HG02588 (cell line): ENCODE data around the gene TRIM63.

Experiments
- ATAC-seq: cut with Tn5 transposase; IDR thresholded peaks from one replicate; pipeline ENCODE4 v1.9.1; 2021; ENCODE audit warnings: mild to moderate bottlenecking, moderate library complexity; ENCODE audit not compliant: unreplicated experiment

Gene TRIM63

DNA sequence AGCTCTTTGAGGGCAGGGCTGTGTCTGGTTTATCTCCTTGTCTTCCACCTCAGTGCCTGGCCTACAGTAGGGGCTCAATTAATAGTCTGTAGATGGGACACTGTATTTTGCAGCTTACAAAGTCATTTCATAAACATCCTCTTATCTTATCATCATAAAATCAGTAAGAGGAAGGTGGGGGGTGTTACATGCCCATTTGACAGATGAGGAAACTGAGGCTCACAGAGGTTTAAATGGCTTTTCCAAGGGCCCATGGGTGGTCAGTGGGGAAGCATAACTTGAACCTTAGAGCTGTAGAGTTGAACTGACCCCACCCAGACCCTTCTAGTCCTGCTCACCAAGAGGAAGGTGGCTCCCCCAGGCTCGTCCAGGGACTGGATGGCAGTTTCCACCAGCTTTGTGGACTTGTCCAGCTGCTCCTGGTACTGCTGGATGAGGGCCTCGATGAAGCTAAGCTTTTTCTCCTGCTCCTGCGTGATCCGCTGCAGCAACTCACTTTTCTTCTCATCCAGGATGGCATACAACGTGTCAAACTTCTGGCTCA lies 9.3 kb downstream of the TRIM63 start:
- ATAC-seq: no peak

DNA sequence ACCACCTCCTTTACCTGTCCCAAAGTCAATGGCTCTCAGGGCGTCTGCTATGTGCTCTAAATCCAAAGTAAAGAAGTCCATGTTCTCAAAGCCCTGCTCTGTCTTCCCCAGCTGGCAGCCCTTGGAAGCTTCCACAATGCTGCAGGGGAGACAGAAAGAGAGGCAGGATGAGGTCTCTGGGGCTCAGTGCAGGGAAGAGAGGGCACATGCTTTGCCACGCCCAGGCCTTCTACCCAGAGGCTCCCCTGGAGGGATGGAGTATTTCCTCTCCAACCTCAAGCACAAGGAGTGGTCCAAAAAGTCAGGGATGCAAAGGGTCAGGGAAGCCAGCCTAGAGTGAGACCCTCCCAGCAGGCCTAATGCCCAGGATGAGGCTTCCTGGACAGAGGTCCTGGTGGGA lies 10.2 kb downstream of the TRIM63 start:
- no peak for ATAC-seq

DNA sequence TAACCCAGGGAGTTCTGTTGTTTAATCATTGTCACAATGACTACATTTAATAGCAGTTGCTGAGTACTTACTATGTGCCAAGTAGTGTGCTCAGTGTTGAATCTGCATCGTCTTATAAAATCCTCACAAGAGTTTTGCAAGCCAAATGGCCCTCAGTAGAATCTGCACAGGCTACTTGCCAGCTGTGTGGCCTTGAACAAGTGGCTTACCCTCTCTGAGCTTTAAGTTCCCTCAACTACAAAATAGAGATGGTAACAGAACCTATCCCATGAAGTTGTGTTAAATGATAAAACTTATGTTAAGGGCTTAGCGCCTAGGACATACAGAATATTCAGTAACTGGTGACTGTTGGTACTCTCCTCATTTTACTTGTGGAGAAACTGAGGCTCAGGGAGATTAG lies 12.4 kb downstream of the TRIM63 start:
- ATAC-seq: no peak

DNA sequence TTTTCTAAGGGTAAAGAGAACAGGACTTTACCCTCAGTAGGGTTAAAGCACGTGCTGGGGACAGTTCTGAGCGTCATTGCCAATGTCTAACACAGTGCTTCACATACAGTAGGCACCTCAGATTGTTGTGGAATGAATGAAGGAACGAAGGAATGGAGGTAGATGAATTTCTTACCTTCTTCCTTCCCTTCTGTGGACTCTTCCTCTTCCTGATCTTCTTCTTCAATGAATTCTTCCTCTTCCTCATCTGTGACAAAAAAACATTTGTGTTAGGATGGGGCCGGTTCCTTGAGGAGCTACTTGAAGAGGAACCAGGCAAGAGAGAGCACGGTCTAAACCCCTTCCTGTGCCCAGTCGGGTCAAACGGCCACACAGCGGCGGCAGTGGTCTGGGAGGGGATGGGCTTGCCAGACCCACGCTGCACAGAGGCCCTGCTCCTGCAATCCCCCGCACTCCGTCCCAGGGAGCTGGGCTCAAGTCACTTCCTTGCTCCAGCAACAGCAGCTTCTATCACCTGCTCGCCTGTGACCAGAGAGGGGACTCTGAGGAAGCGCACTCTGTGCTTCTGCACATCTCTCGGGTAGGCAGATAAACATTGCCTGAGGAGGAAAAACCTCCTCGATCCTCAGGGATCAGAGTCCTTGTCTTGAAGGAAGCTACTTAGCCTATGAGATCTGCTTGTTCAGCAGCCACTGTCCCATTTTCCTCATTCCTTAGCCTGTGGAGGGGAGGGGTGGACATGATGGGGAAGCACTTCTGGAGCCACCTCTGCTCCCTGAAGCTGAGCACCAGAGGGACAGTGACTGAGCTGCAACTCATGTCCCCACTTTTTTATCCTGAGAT lies 13.5 kb downstream of the TRIM63 start:
- no peak for ATAC-seq

DNA sequence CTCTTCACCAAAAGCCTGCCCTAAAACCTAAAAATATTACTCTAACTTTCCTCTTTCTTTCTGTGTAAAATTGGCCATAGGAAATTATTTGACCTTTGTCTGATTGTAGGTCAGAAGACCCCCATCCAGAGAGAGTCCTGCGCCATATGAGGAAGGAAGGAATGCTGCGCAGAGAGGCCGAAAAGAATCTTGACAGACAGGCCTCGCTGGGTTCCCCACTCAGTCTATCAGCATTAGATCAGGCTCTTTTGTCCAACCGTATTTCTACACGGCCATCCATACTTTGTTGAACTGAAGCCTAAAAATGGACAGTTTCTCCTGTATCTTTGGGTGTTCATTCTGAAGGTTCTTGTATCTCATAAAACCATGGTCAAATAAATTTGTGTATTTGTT lies 17.2 kb downstream of the TRIM63 start:
- ATAC-seq: no peak

DNA sequence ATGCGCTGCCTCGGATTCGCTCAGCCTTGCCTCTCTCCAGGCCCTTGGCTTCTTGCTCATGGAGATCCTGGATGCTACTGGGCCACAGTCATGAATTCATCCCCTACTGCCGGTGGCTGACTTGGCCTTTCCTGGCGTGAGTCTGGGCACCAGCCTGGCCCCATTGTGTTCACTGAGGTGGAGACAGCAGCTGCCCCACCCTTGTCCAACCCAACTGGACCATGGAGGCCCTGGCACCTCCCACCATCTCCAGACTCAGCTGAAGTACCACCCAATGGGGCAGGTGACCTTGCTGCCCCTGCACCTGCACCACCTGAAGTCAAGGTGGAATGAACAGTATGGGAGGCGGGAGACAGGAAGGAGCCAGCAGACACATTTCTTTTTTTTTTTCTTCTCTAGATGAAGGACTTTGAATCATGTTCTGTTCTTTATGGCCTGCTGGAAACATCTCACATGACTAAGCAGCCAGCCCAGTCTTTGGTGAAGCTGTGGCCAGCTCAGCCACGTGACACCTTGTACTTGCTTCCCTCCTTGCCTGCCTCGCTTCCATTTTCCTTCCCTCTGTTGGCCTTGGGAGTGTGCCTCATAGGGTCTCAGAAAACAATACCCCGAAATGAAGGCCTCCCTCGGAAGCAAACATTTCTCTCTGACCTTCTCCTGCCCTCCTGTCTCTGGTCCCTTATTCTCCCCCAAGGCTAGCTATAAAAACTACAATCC lies 17.7 kb downstream of the TRIM63 start:
- ATAC-seq: no peak

DNA sequence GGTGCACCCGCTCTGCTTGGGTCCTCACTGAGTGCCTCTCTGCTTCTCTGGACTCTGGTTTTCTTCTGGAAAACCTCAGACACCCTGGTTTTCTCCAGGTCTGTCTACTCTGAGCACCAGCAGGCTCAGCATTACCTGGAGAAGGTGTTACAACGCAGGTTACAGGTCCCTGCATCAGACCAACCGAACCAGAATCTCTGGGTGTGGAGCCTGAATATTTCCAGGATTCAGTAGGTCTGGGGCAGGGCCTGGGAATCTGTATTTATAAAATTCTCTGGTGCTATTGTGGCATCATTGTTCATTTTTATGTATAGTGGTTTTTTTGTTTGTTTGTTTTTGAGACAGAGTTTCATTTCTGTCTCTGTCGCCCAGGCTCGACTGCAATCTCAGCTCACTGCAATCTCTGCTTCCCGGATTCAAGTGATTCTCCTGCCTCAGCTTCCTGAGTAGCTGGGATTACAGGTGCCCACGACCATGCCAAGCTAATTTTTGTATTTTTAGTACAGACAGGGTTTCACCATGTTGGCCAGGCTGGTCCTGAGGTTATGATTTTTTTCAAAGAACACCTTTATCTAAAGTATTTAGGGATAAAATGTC lies 20.1 kb downstream of the TRIM63 start:
- no peak for ATAC-seq

DNA sequence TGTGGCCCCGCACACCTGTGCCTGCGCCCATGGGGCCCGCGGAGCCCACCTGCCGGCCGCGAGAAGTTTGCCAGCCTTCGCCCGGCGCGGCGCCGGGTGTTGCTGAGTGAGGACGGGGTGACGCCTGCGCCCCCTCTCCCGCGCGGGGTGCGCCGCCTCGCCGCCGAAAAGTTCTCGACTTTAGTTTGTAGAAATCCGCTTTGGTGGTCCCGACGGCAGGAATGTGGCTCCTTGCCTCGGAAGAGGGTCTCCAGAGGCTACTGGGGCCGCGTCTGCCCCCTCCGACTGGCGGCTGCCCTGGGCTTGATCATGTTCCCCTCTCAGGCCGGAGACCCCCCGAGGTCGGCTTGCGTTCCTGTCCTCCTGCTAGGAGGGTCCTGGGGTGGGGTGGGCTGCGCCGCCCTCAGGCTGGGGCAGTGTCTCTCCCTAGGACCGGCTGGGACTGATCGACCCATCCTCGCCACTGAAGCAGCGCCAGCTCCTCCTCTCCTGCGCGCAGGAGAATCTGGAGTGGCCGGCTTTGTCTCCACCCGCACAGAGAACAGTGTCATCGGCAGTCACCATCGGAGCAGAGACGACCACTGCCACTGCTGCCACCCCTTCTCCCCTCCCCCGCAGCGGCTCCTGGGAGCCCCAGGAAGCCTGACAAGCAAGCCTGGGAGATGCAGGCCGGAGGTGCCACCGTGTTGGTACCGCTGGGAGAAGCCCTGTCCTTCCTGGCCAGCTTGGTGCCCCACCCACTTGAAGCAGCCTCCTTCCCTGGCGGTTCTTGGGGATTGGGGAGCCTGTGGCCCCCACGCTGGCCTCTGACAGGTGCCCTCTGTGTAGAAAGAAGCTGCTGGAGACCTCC lies 21.0 kb downstream of the TRIM63 start:
- no peak for ATAC-seq

DNA sequence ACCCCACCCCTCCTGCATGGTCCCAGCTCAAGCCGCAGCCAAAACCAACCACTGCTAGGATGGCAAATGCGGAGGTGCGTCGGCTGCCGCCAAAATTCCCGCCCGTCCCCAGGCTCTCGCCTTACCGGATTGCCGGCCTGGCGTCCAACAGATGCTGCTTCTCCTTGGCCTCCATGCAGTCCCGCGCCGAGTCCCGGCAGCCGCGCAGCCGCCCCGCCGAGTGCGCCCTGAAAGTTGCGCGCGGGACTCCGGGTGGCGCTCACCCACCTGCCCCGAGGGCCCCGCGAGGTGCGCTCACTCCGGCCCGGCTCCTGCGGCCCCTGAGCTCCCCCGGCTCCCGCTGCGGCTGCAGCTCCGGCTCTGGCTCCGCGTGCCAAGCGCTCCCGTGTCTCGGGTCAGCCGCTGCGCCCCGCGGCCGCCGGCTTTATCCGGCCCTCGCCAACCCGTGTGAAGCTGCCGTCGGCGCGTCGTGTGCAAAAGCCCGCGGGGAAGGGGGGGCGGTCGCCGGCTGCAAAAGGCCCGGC lies 21.6 kb downstream of the TRIM63 start, which contains the start of gene SLC30A2:
Gene SLC30A2 (minus strand): TSS at position 397 of the 524 bp plus-strand sequence. CDS start 222 bp downstream, at position 175.
- ATAC-seq: no peak

DNA sequence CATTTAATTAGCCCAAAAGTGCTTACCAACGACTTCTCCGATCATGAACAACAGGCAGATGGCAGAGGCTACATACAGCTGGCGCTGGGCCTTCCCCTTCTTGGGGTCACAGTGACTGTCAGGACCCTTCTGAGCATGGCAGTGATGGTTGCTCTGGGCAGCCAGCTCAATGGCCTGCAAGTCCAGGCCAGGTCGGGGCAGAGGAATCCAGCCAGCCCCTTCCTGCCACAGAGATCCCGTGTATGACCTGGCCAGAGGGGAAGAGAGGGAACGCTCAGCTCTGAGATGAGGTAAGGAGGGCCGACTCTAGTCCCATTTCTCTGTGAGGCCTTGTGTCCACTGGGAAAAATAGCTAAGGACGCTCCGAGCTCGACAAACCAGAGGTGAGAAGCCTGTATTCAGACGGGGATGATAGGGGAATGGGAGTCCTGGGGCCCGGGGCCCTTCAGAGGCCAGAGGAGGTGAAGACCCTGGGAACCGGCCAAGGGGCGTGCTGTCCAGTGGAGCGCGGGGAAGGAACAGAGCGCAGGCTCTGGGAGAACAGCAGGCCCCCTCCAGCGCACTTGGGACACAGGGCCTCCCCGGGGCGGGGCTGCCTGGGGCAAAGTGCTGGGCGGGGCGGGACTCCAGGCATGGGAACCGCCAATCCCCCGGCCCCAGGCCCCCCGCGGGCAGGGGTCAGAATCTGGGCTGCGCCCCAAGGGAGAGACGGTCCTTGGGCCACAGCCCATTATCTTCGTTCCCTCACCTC lies 22.3 kb downstream of the TRIM63 start:
- ATAC-seq: no peak

DNA sequence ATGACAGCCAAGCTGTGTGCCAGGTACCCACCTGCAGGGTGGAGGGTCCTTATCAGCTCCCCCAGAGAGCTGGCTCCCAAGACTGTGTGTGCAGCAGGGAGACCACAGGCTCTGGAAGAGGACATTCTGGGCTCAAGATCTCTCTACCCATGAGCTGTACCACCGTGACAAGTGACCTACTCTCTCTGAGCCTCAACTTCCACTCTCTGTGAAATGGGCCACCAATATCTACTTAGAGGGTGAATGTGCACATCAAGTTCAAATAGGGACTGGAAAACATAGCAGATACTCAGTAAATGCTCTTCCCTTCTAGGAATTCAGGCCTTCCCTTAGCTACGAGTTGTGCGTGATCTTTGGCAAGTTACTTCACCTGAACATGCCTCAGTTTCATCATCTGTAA lies 23.0 kb downstream of the TRIM63 start:
- ATAC-seq: no peak

DNA sequence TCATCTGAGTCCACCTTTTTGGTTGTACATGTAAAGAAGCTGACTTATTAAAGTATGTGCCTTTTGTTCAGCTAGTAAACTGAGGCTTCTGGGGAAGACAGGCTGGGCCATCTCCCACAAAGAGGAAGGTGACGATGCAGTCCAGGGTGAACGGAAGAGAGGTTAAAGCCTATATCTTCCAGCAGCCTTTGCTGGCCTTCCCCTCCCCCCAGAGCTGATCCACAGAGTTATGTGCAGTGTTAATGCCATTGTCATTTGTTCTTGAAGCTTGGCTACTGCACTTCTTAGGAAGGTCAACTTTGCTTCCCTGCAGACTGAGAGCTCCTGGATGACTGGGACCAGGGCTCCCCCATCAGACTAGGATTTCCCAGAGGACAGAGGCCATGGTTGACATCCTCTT lies 23.7 kb downstream of the TRIM63 start:
- no peak for ATAC-seq

DNA sequence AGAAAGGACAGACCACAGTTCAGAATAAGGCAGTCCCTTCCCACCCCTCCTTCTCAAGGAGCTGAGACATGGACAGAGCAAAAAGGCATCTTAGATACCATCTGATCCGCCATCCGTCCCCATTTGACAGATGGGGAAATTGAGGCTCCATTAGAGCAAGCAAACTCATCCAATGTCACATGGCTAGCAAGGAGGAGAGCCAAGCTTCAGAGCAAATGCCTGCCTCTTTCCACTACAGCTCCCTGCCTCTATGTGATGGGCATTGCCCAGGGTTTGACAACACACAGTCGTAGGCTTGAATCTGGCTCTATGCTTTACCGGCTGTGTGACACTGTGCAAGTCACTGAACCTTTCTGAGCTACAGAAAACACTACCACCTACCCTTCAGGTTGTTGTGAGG lies 25.5 kb downstream of the TRIM63 start:
- ATAC-seq: no peak

DNA sequence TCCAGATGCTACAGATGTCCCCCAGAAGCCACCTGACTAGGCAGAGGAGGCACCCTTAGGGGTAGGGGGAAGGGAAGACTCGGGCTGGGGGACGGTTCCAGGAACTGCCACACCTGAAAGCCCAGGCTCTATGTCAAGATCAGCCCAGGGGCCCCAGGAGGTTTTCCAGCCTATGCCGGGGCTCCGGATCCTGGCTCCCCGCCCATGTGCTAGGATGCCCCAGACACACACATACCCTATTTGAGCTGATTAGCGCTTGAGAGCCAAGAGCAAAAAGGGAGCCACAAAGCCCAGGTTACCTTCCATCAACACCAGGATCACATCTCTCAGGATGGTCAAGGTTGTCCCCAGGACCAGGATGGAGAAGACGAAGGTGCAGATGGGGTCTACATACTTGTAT lies 26.0 kb downstream of the TRIM63 start:
- no peak for ATAC-seq

DNA sequence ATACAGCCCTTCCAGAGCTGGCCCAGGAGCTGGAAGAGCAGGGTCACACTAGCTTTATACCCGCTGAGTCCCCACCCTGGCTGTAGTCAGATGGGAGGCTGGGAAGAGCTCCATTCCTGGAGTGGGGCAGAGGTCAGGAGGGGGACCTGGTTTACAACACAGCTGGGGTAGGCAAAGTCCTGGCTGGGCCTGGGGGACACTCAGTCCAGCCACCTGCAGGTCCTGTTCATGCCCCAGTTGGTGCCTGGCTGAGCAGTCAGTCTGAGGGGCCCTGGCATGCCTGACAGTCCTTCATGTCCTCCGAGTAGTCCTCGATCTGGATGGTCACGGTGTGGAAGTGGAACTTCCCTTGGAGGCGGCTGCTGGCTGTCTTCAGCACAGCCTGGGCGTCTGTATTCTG lies 28.5 kb downstream of the TRIM63 start:
- ATAC-seq: no peak

DNA sequence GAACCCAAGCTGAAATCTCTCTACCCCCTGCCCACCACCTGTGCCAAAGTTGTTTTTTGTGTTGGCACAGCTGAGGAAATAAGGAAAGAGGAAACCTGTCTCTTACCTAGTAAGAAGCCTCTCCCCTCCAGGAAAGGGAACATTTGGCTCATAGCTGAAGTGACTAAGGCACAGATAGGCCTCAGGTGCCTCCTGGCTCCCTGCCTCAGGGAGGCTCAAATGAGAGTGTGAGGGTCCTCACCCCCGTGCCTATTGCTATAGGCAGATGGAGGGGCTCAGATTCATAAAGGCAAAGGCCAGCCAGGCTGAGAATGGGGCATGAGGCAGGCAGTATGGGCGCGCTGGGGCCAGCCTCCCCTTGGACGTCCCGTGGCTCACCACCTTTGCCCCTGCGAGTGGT lies 29.0 kb downstream of the TRIM63 start:
- no peak for ATAC-seq

DNA sequence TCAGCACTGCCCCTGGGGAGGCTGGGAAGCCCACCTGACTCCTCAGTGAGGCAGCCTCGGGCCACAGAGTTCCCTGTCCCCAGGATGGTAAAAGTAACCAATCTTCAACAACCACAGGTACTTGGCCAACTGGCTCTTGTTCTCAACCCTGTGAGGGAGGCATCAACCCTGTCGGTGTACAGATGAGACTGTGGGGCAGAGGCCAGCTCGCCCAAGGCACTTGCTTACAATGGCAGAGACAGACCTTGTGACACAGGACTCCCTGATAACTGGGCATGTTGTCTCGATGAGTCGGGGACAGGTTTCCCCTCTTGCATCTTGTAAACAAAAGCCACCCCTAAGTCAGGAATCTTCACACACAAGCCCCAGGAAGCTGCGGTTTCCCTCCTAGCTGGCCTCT lies 29.5 kb downstream of the TRIM63 start:
- ATAC-seq: no peak

DNA sequence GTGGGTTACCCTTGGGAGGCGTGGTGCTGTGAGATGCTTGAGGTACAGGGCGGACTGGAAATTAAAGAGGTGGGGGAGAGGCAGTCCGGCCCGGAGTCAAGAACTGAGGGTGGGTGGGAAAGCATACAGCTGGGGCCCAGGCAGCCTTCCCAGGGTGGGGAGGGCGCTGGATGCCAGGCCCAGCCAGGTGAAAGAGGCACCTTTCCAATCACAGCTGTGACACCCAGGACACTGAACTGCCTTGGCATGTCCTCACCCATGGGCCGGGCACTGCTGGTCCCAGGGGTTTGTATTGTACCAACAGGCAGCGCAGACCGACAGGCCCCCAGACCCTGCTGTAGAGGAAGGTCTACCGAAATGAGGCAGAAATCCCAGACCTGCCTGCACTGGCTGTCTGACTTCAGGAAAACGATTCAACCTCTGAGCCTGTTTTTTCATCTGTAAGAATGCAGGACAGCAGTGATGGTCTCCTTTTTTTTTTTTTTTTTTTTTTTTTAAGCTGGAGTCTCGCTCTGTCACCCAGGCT lies 30.6 kb downstream of the TRIM63 start:
- ATAC-seq: no peak

DNA sequence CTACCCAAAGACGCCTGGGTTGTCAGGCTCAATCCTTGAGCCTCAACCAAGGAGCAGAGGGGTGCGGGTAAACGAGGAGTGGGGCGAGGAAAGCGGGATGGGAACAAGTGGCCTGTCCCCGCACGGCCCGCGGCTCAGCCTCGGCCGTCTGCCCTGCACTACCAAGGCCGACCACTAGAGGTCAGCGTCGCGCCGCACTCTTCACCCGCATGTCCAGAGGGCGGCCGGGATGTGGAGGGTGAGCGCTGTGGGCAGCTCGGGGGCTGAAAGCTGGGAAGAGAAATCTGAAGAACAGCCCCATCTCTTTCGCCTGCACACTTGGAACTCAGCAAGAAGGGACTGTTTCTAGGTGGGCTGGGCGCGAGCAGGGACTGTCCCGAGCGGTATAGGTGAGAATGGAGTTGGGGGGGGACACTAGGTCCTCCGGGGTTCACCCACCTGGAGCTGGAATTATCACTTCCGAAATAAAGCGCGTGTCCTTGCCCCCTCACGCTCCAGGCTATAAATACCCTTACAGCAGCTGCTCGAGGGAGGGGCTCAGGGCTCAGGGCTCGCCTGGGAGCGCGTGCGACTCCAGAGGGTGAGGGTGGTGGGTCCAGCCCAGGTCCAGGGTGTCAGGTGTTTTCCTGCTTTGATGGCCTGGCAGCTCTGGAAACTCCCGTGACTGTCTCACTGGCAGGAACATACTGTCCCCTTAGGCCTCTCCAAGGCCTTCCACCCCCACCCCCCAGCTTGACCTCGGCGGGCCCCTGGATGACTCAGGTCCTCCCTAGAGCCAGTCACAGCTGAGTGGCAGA lies 31.3 kb downstream of the TRIM63 start:
- peak; percentile 66 for ATAC-seq
